Measurements from ENCODE around the gene PTPRU.

DNA sequence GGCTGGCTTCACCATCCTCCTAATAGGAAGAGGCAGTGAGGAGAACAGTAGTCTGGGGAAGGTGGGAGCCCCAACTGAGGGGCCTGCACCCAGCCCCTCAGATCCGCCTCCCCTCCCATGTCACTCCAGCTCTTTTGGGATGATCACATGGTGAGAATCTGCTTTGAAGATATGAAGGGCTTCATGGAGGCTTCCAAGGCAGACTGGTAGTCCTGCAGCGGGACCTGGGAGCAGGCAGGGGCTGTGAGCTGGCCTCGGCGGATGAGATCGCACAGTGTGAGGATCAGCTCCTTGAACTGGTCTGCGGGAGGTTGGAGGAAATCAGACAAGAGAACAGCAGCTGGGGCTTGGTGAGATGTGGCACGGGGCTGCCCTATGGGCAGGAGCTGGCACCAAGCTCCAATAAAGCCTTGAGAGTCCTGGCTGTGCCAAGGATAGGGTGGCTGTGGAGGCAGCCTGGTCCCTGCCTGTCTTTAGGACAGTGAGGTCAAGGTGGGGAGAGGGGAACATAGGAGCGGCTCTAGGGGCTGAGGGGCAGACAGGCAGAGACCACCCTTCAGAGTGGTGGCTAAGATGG, 42.4 kb upstream of the PTPRU start:
- no peak for TF ChIP-seq SP1 (IDR thresholded peaks at IDR 0.05; ENCODE audit: low read depth, low read length)
- no peak for TF ChIP-seq TAF1 (IDR thresholded peaks at IDR 0.05; ENCODE audit: low read depth, low read length)
- TF ChIP-seq TBP (IDR thresholded peaks at IDR 0.05; ENCODE audit: low read depth, low read length) = no peak

All from H1 (cell line).